Prostate gland (tissue), 2 donors: ENCODE data around the gene FAM110D. TPM values are rescaled to one million over a fixed set of nuclear protein-coding genes. Genes with fewer than 3 reads are reported as not detected.

ENCODE experiments used
- DNase-seq: peaks from one replicate; pipeline ENCODE4 v3.0.0-alpha.2; 2019; ENCODE audit warnings: low spot score
- H3K27ac ChIP-seq, 2 donors: fragments of 200-600 bp; sonication (generic); 2 replicates each; pipeline ENCODE4 v1.5.1; 2017 to 2019
- H3K27me3 ChIP-seq: fragments of 200-600 bp; sonication (generic); replicated peaks from 2 replicates; pipeline ENCODE4 v1.5.1; 2019; ENCODE audit not compliant: insufficient read depth
- H3K36me3 ChIP-seq, 2 donors: fragments of 200-600 bp; sonication (generic); 1 replicate in 1 of 2; 2 replicates in 1 of 2; pipeline versions ENCODE4 v1.5.1 to v1.8.1; 2017 to 2019
- H3K4me1 ChIP-seq: fragments of 200-600 bp; sonication (generic); replicated peaks from 2 replicates; pipeline ENCODE4 v1.5.1; 2019
- H3K4me3 ChIP-seq, 2 donors: fragments of 200-600 bp; sonication (generic); 2 replicates each; pipeline ENCODE4 v1.5.1; 2017 to 2019
- H3K9me3 ChIP-seq: fragments of 200-600 bp; sonication (generic); 2 replicates; pipeline ENCODE4 v1.5.1; 2017
- CTCF ChIP-seq, 4 experiments: fragments of 200-600 bp in 2 of 4; fragments of 450-650 bp in 2 of 4; sonication (generic) in 2 of 4; IDR thresholded peaks; 1 replicate in 3 of 4; 2 replicates in 1 of 4; pipeline ENCODE4 v1.5.1; 2016 to 2019; ENCODE audit warnings: antibody characterized with exemption in 4 of 4, mild to moderate bottlenecking in 2 of 4, moderate library complexity in 2 of 4
- POLR2A ChIP-seq: fragments of 450-650 bp; IDR thresholded peaks from one replicate; pipeline ENCODE4 v1.6.1; 2016; ENCODE audit warnings: antibody characterized with exemption, mild to moderate bottlenecking
- POLR2AphosphoS5 ChIP-seq: sonication (generic); formaldehyde crosslinking; IDR thresholded peaks from one replicate; pipeline ENCODE4 v1.6.1; 2017; ENCODE audit warnings: antibody characterized with exemption
- WGBS: methylation state at CpG from one replicate; pipeline ENCODE4 v1.1.5; 2018; 5-methylcytosine and 5-hydroxymethylcytosine counted together
- intact Hi-C: fragments of 100-400 bp; cut with DNase I; formaldehyde crosslinking; loops from one replicate; pipeline ENCODE4 v1.14.2; 2022
- total RNA-seq, 2 donors: library from RNA; depleted of rRNA; stranded (reverse); fragments of >200 nt; gene quantifications; one replicate each; pipeline ENCODE4 v1.1.0, GENCODE V29; 2016

The FAM110D gene
- total RNA-seq, 2 donors from 2014 or later: 3.8 to 5.9 TPM

GRCh38 chr1:26154750-26155149 lies 4.1 kb upstream of the FAM110D start:
- intact Hi-C loops: no loop called here
- DNase-seq: no peak
- WGBS: 43% methylated on average over 9 of the region's 9 CpGs

GRCh38 chr1:26155370-26156284 lies 3.3 kb upstream of the FAM110D start:
- WGBS: 74% methylated on average over 21 of the region's 21 CpGs
- no peak for DNase-seq
- H3K27ac ChIP-seq: no peak overlapping the region
- H3K4me3 ChIP-seq: no peak overlapping the region
- H3K27me3 ChIP-seq: peaks cover 4% of the 10 kb centered on the region
- H3K36me3 ChIP-seq: no peaks in the 10 kb centered on the region
- no peak for TF ChIP-seq CTCF (IDR thresholded peaks at IDR 0.05)
- TF ChIP-seq POLR2AphosphoS5: no peak
- no peak for TF ChIP-seq POLR2A
- intact Hi-C loops: no loop called here
- no peaks in the 10 kb centered on the region for H3K9me3 ChIP-seq
- no peaks in the 10 kb centered on the region for H3K4me1 ChIP-seq

More at GRCh38 chr1:26154750-26155149, 4.1 kb upstream of the FAM110D start:
- H3K27ac ChIP-seq: no peak overlapping the region
- H3K9me3 ChIP-seq: no peaks in the 10 kb centered on the region
- H3K4me3 ChIP-seq: no peak overlapping the region
- H3K4me1 ChIP-seq: no peaks in the 10 kb centered on the region
- no peaks in the 10 kb centered on the region for H3K36me3 ChIP-seq
- peaks cover 4% of the 10 kb centered on the region for H3K27me3 ChIP-seq
- TF ChIP-seq POLR2A (no peak), CTCF (IDR thresholded peaks at IDR 0.05) (no peak)

GRCh38 chr1:26156285-26157038 lies 2.4 kb upstream of the FAM110D start:
- no peak overlapping the region for H3K4me3 ChIP-seq
- DNase-seq: no peak
- H3K4me1 ChIP-seq: peaks cover 4% of the 10 kb centered on the region
- no peak for TF ChIP-seq POLR2AphosphoS5
- no peak for TF ChIP-seq POLR2A
- no peak for TF ChIP-seq CTCF (IDR thresholded peaks at IDR 0.05)
- no peaks in the 10 kb centered on the region for H3K9me3 ChIP-seq
- H3K27me3 ChIP-seq: peaks cover 4% of the 10 kb centered on the region
- H3K36me3 ChIP-seq: no peaks in the 10 kb centered on the region
- no peak overlapping the region for H3K27ac ChIP-seq
- 44% methylated on average over 12 of the region's 12 CpGs for WGBS
- intact Hi-C loops: no loop called here

GRCh38 chr1:26158271-26158907 lies 490 bp upstream of the FAM110D start:
- no peaks in the 10 kb centered on the region for H3K36me3 ChIP-seq
- H3K4me3 ChIP-seq: no peak overlapping the region
- intact Hi-C loops: no loop called here
- 60% methylated on average over 5 of the region's 5 CpGs for WGBS
- H3K4me1 ChIP-seq: peaks cover 4% of the 10 kb centered on the region
- DNase-seq: no peak
- TF ChIP-seq POLR2A (no peak), POLR2AphosphoS5 (no peak), CTCF (IDR thresholded peaks at IDR 0.05) (no peak)
- peaks cover 4% of the 10 kb centered on the region for H3K27me3 ChIP-seq
- no peak overlapping the region for H3K27ac ChIP-seq
- no peaks in the 10 kb centered on the region for H3K9me3 ChIP-seq
